ENCODE results near the gene AK8.

AK8 gene

GRCh38 chr9:132795511-132796303, 82.4 kb downstream of the AK8 start:
- H3K36me3 ChIP-seq (ENCODE audit: control insufficient read depth, insufficient read depth, low read length), result no peaks in the 10 kb centered on the region
- no peak overlapping the region for H3K27ac ChIP-seq (ENCODE audit: low read depth, low read length, severe bottlenecking)
- H3K4me3 ChIP-seq (ENCODE audit: extremely low read depth, insufficient read depth, low read length, poor library complexity, severe bottlenecking), result no peak overlapping the region
- 93 to 95% methylated on average over 6 to 10 of the region's 16 CpGs for WGBS, 2 experiments (ENCODE audit: insufficient coverage in 2 of 2)
- no peaks in the 10 kb centered on the region for H3K9me3 ChIP-seq (ENCODE audit: control insufficient read depth, low read length)
- H3K4me1 ChIP-seq (ENCODE audit: control insufficient read depth, insufficient read depth, low read length, poor library complexity, severe bottlenecking), result no peaks in the 10 kb centered on the region

GRCh38 chr9:132794730-132795380, 83.2 kb downstream of the AK8 start:
- 15 to 23% methylated on average over 11 to 13 of the region's 13 CpGs for WGBS, 2 experiments (ENCODE audit: insufficient coverage in 2 of 2)
- H3K4me1 ChIP-seq (ENCODE audit: control insufficient read depth, insufficient read depth, low read length, poor library complexity, severe bottlenecking), result no peaks in the 10 kb centered on the region
- H3K36me3 ChIP-seq (ENCODE audit: control insufficient read depth, insufficient read depth, low read length), result no peaks in the 10 kb centered on the region
- no peaks in the 10 kb centered on the region for H3K9me3 ChIP-seq (ENCODE audit: control insufficient read depth, low read length)
- no peak overlapping the region for H3K4me3 ChIP-seq (ENCODE audit: extremely low read depth, insufficient read depth, low read length, poor library complexity, severe bottlenecking)
- H3K27ac ChIP-seq (ENCODE audit: low read depth, low read length, severe bottlenecking), result no peak overlapping the region

GRCh38 chr9:132793606-132794580, 84.2 kb downstream of the AK8 start:
- no peaks in the 10 kb centered on the region for H3K9me3 ChIP-seq (ENCODE audit: control insufficient read depth, low read length)
- WGBS, 2 experiments (ENCODE audit: insufficient coverage in 2 of 2), result 69 to 75% methylated on average over 12 to 15 of the region's 16 CpGs
- no peak overlapping the region for H3K27ac ChIP-seq (ENCODE audit: low read depth, low read length, severe bottlenecking)
- no peaks in the 10 kb centered on the region for H3K4me1 ChIP-seq (ENCODE audit: control insufficient read depth, insufficient read depth, low read length, poor library complexity, severe bottlenecking)
- no peak overlapping the region for H3K4me3 ChIP-seq (ENCODE audit: extremely low read depth, insufficient read depth, low read length, poor library complexity, severe bottlenecking)
- no peaks in the 10 kb centered on the region for H3K36me3 ChIP-seq (ENCODE audit: control insufficient read depth, insufficient read depth, low read length)

- H3K4me3 ChIP-seq (ENCODE audit: extremely low read depth, insufficient read depth, low read length, poor library complexity, severe bottlenecking), result no peak overlapping the region
- no peaks in the 10 kb centered on the region for H3K36me3 ChIP-seq (ENCODE audit: control insufficient read depth, insufficient read depth, low read length)
- H3K27ac ChIP-seq (ENCODE audit: low read depth, low read length, severe bottlenecking), result no peak overlapping the region
- no peaks in the 10 kb centered on the region for H3K4me1 ChIP-seq (ENCODE audit: control insufficient read depth, insufficient read depth, low read length, poor library complexity, severe bottlenecking)
- 92 to 93% methylated on average over 9 of the region's 9 CpGs for WGBS, 2 experiments (ENCODE audit: insufficient coverage in 2 of 2)
- H3K9me3 ChIP-seq (ENCODE audit: control insufficient read depth, low read length), result no peaks in the 10 kb centered on the region
Measured at GRCh38 chr9:132792547-132792946, 85.5 kb downstream of the AK8 start.

GRCh38 chr9:132791699-132792240, 86.3 kb downstream of the AK8 start:
- H3K9me3 ChIP-seq (ENCODE audit: control insufficient read depth, low read length), result no peaks in the 10 kb centered on the region

GRCh38 chr9:132789719-132790118, 88.4 kb downstream of the AK8 start:
- 83% methylated on average over 1 of the region's 3 CpGs; no CpG with 5 or more reads in 1 of the 2 experiments for WGBS, 2 experiments (ENCODE audit: insufficient coverage in 2 of 2)
- H3K9me3 ChIP-seq (ENCODE audit: control insufficient read depth, low read length), result no peaks in the 10 kb centered on the region
- H3K27ac ChIP-seq (ENCODE audit: low read depth, low read length, severe bottlenecking), result no peak overlapping the region
- no peak overlapping the region for H3K4me3 ChIP-seq (ENCODE audit: extremely low read depth, insufficient read depth, low read length, poor library complexity, severe bottlenecking)
- H3K4me1 ChIP-seq (ENCODE audit: control insufficient read depth, insufficient read depth, low read length, poor library complexity, severe bottlenecking), result no peaks in the 10 kb centered on the region
- H3K36me3 ChIP-seq (ENCODE audit: control insufficient read depth, insufficient read depth, low read length), result no peaks in the 10 kb centered on the region

More at GRCh38 chr9:132791699-132792240, 86.3 kb downstream of the AK8 start:
- Histone ChIP-seq H3K36me3 (ENCODE audit: control insufficient read depth, insufficient read depth, low read length) (no peaks in the 10 kb centered on the region), H3K4me3 (ENCODE audit: extremely low read depth, insufficient read depth, low read length, poor library complexity, severe bottlenecking) (no peak overlapping the region), H3K4me1 (ENCODE audit: control insufficient read depth, insufficient read depth, low read length, poor library complexity, severe bottlenecking) (no peaks in the 10 kb centered on the region), H3K27ac (ENCODE audit: low read depth, low read length, severe bottlenecking) (no peak overlapping the region)
- WGBS, 2 experiments (ENCODE audit: insufficient coverage in 2 of 2), result 80 to 90% methylated on average over 4 to 5 of the region's 5 CpGs

GRCh38 chr9:132788378-132788777, 89.7 kb downstream of the AK8 start:
- no peaks in the 10 kb centered on the region for H3K4me1 ChIP-seq (ENCODE audit: control insufficient read depth, insufficient read depth, low read length, poor library complexity, severe bottlenecking)
- no peaks in the 10 kb centered on the region for H3K9me3 ChIP-seq (ENCODE audit: control insufficient read depth, low read length)
- no peak overlapping the region for H3K27ac ChIP-seq (ENCODE audit: low read depth, low read length, severe bottlenecking)
- WGBS, 2 experiments (ENCODE audit: insufficient coverage in 2 of 2), result no CpG with 5 or more reads among the region's 1 CpG
- H3K36me3 ChIP-seq (ENCODE audit: control insufficient read depth, insufficient read depth, low read length), result no peaks in the 10 kb centered on the region
- H3K4me3 ChIP-seq (ENCODE audit: extremely low read depth, insufficient read depth, low read length, poor library complexity, severe bottlenecking), result no peak overlapping the region

GRCh38 chr9:132787748-132788159, 90.3 kb downstream of the AK8 start:
- Histone ChIP-seq H3K27ac (ENCODE audit: low read depth, low read length, severe bottlenecking) (no peak overlapping the region), H3K36me3 (ENCODE audit: control insufficient read depth, insufficient read depth, low read length) (no peaks in the 10 kb centered on the region), H3K4me1 (ENCODE audit: control insufficient read depth, insufficient read depth, low read length, poor library complexity, severe bottlenecking) (no peaks in the 10 kb centered on the region), H3K9me3 (ENCODE audit: control insufficient read depth, low read length) (no peaks in the 10 kb centered on the region), H3K4me3 (ENCODE audit: extremely low read depth, insufficient read depth, low read length, poor library complexity, severe bottlenecking) (no peak overlapping the region)
- WGBS, 2 experiments (ENCODE audit: insufficient coverage in 2 of 2), result 100% methylated on average over 1 of the region's 1 CpG

GRCh38 chr9:132784286-132784830, 93.7 kb downstream of the AK8 start:
- WGBS, 2 experiments (ENCODE audit: insufficient coverage in 2 of 2), result 88 to 91% methylated on average over 3 to 4 of the region's 4 CpGs

GRCh38 chr9:132783006-132783405, 95.1 kb downstream of the AK8 start:
- no peak overlapping the region for H3K4me3 ChIP-seq (ENCODE audit: extremely low read depth, insufficient read depth, low read length, poor library complexity, severe bottlenecking)
- H3K36me3 ChIP-seq (ENCODE audit: control insufficient read depth, insufficient read depth, low read length), result no peaks in the 10 kb centered on the region
- peaks cover 4% of the 10 kb centered on the region for H3K4me1 ChIP-seq (ENCODE audit: control insufficient read depth, insufficient read depth, low read length, poor library complexity, severe bottlenecking)
- H3K27ac ChIP-seq (ENCODE audit: low read depth, low read length, severe bottlenecking), result no peak overlapping the region
- no peaks in the 10 kb centered on the region for H3K9me3 ChIP-seq (ENCODE audit: control insufficient read depth, low read length)
- 80 to 88% methylated on average over 2 to 4 of the region's 4 CpGs for WGBS, 2 experiments (ENCODE audit: insufficient coverage in 2 of 2)

More at GRCh38 chr9:132784286-132784830, 93.7 kb downstream of the AK8 start:
- Histone ChIP-seq H3K4me3 (ENCODE audit: extremely low read depth, insufficient read depth, low read length, poor library complexity, severe bottlenecking) (no peak overlapping the region), H3K4me1 (ENCODE audit: control insufficient read depth, insufficient read depth, low read length, poor library complexity, severe bottlenecking) (peaks cover 4% of the 10 kb centered on the region), H3K36me3 (ENCODE audit: control insufficient read depth, insufficient read depth, low read length) (no peaks in the 10 kb centered on the region), H3K27ac (ENCODE audit: low read depth, low read length, severe bottlenecking) (no peak overlapping the region), H3K9me3 (ENCODE audit: control insufficient read depth, low read length) (no peaks in the 10 kb centered on the region)
